Keratinocyte (primary cell): Measurements from ENCODE around the gene CHRNA10.
"Not testable (repeated sequence)": the region's sequence is repeated elsewhere in the genome, so short reads cannot be mapped to it uniquely, and the experiment has no call there.

Experiments
- EZH2 ChIP-seq: IDR thresholded peaks from one replicate; pipeline ENCODE4 v1.6.1; 2012; ENCODE audit warnings: inconsistent platforms, mild to moderate bottlenecking, low read length, moderate library complexity
- TF ChIP-seq, protein P1 (sequence below), 3 experiments: IDR thresholded peaks in 1 of 3; conservative IDR thresholded peaks in 1 of 3; optimal IDR thresholded peaks in 1 of 3; 2 replicates in 2 of 3; 3 replicates in 1 of 3; pipeline versions ENCODE3 to v1.5.1; 2011; ENCODE audit warnings: low read length in 3 of 3, mild to moderate bottlenecking in 3 of 3, moderate library complexity in 2 of 3, control low read depth in 1 of 3, inconsistent platforms in 1 of 3; ENCODE audit not compliant: insufficient read depth in 2 of 3; ENCODE audit errors: extremely low read depth in 1 of 3

DNA sequence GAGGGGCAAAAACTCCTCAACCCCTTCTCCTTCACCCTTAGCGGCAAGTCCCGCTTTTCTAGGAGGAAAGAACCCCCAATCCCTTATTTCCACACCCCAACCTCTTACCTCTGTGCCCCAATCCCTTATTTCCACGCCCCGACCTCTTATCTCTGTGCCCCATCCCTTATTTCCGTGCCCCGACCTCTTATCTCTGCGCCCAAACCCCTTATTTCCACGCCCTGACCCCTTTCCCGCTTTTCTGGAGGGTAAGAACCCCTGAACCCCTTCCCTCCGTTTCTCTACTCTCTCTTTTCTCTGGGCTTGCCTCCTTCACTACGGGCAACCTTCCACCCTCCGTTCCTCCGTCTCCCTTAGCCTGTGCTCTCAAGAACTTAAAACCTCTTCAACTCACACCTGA is 22.3 kb downstream of the CHRNA10 start:
- TF ChIP-seq, protein P1, sequence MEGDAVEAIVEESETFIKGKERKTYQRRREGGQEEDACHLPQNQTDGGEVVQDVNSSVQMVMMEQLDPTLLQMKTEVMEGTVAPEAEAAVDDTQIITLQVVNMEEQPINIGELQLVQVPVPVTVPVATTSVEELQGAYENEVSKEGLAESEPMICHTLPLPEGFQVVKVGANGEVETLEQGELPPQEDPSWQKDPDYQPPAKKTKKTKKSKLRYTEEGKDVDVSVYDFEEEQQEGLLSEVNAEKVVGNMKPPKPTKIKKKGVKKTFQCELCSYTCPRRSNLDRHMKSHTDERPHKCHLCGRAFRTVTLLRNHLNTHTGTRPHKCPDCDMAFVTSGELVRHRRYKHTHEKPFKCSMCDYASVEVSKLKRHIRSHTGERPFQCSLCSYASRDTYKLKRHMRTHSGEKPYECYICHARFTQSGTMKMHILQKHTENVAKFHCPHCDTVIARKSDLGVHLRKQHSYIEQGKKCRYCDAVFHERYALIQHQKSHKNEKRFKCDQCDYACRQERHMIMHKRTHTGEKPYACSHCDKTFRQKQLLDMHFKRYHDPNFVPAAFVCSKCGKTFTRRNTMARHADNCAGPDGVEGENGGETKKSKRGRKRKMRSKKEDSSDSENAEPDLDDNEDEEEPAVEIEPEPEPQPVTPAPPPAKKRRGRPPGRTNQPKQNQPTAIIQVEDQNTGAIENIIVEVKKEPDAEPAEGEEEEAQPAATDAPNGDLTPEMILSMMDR (optimal IDR thresholded peaks at IDR 0.05 in 1 of 3, IDR thresholded peaks at IDR 0.05 in 1 of 3, conservative IDR thresholded peaks at IDR 0.05 in 1 of 3; ENCODE audit: extremely low read depth in 1 of 3, insufficient read depth in 2 of 3, low read length in 3 of 3) = not testable (repeated sequence)
- TF ChIP-seq EZH2 = not testable (repeated sequence)
